GM12878 (cell line): ENCODE data around the gene GCNT1. TPM values are rescaled to one million over a fixed set of nuclear protein-coding genes. Genes with fewer than 3 reads are reported as not detected.
A peak's percentile ranks its signal among the peaks of the same experiment; 100 is the strongest.

Experiments used
- ATAC-seq: fragments of 200-7000 bp; cut with Tn5 transposase; 3 replicates; pipeline ENCODE4 v1.9.1; 2020; ENCODE audit warnings: mild to moderate bottlenecking, moderate library complexity
- BruUV-seq: library from RNA; stranded (reverse); fragments of 400-500 nt; replicated peaks from 2 replicates; lab custom pipeline; 2021; lab: Mats Ljungman, UMichigan
- CTCF ChIA-PET: fragments of 300-600 bp; sonication (Branson Sonifier 250); formaldehyde crosslinking; extraction: SDS; loops from one replicate; lab custom pipeline; 2021; ENCODE audit warnings: inconsistent platforms; lab: Yijun Ruan, JAX
- POLR2A ChIA-PET: fragments of 350-600 bp; formaldehyde crosslinking; extraction: SDS; loops from one replicate; lab custom pipeline; 2021; ENCODE audit warnings: inconsistent platforms; lab: Charles Lee
- RAD21 ChIA-PET: fragments of 300-600 bp; sonication (Branson Sonifier 250); formaldehyde crosslinking; loops from one replicate; lab custom pipeline; 2023; ENCODE audit warnings: antibody characterized with exemption; ENCODE audit not compliant: unreplicated experiment; lab: Charles Lee
- SMC1A ChIA-PET: fragments of 300-600 bp; sonication (Branson Sonifier 250); formaldehyde crosslinking; loops from one replicate; lab custom pipeline; 2023; ENCODE audit not compliant: unreplicated experiment, uncharacterized antibody; lab: Charles Lee
- DNase-seq: peaks from one replicate; pipeline ENCODE4 v3.0.0-alpha.2; 2011; ENCODE audit warnings: low read depth, low spot score
- FAIRE-seq: peaks from 3 replicates; lab custom pipeline; 2011; peaks lifted over from hg19 to GRCh38; lab: Jason Lieb, UNC
- H2AFZ ChIP-seq: 2 replicates; pipeline ENCODE4 v1.6.0; 2011; ENCODE audit warnings: low read depth, low read length, control low read depth; ENCODE audit not compliant: control insufficient read depth
- H3K27ac ChIP-seq: 2 replicates; pipeline ENCODE4 v1.5.1; 2011; ENCODE audit warnings: control low read depth; ENCODE audit not compliant: control insufficient read depth, insufficient read depth
- H3K27me3 ChIP-seq, 2 experiments: replicated peaks in 1 of 2; 2 replicates each; pipeline versions ENCODE4 v1.6.0 to v1.6.1; 2011; ENCODE audit warnings: low read length in 1 of 2; ENCODE audit not compliant: control insufficient read depth in 2 of 2, insufficient read depth in 2 of 2
- H3K36me3 ChIP-seq, 2 experiments: 2 replicates each; pipeline ENCODE4 v1.5.1; 2011; ENCODE audit warnings: low read length in 1 of 2; ENCODE audit not compliant: control insufficient read depth in 2 of 2, insufficient read depth in 2 of 2
- H3K4me1 ChIP-seq: 2 replicates; pipeline ENCODE4 v1.6.1; 2011; ENCODE audit warnings: mild to moderate bottlenecking, low read length, moderate library complexity, mixed read lengths; ENCODE audit not compliant: control insufficient read depth, insufficient read depth
- H3K4me2 ChIP-seq: 2 replicates; pipeline ENCODE4 v1.6.0; 2011; ENCODE audit warnings: control low read depth; ENCODE audit not compliant: control insufficient read depth, insufficient read depth
- H3K4me3 ChIP-seq: fragments of 200-600 bp; sonication (generic); 2 replicates; pipeline ENCODE4 v1.5.1; 2016
- H3K79me2 ChIP-seq: 2 replicates; pipeline ENCODE4 v1.6.0; 2011; ENCODE audit warnings: low read length; ENCODE audit not compliant: control insufficient read depth, insufficient read depth
- H3K9ac ChIP-seq: 2 replicates; pipeline ENCODE4 v1.8.0; 2011; ENCODE audit warnings: low read length, control low read depth, mixed read lengths; ENCODE audit not compliant: control insufficient read depth, insufficient read depth
- H3K9me3 ChIP-seq: replicated peaks from 3 replicates; pipeline ENCODE4 v1.5.1; 2011; ENCODE audit warnings: mild to moderate bottlenecking, low read length; ENCODE audit not compliant: control insufficient read depth, insufficient read depth
- H4K20me1 ChIP-seq: 2 replicates; pipeline ENCODE4 v1.6.0; 2011; ENCODE audit not compliant: control insufficient read depth, insufficient read depth
- ATF7 ChIP-seq: fragments of 450-650 bp; IDR thresholded peaks from 2 replicates; pipeline ENCODE4 v1.6.1; 2016; ENCODE audit warnings: low read depth, mild to moderate bottlenecking
- HSF1 ChIP-seq: fragments of 150-350 bp; IDR thresholded peaks from 2 replicates; pipeline ENCODE4 v1.6.1; 2014; ENCODE audit warnings: mild to moderate bottlenecking, low read depth, low read length
- IRF4 ChIP-seq: IDR thresholded peaks from 2 replicates; pipeline ENCODE4 v1.6.1; 2011; ENCODE audit warnings: low read depth, low read length
- MEF2A ChIP-seq: IDR thresholded peaks from 2 replicates; pipeline ENCODE4 v1.6.1; 2011; ENCODE audit warnings: low read depth, mild to moderate bottlenecking, low read length, moderate library complexity; ENCODE audit not compliant: insufficient read depth
- MYC ChIP-seq: IDR thresholded peaks from 2 replicates; pipeline ENCODE4 v1.6.1; 2011; ENCODE audit warnings: mild to moderate bottlenecking, low read length, moderate library complexity, inconsistent platforms; ENCODE audit not compliant: insufficient read depth, insufficient replicate concordance, insufficient read length, severe bottlenecking
- RELB ChIP-seq: fragments of 450-650 bp; IDR thresholded peaks from 2 replicates; pipeline ENCODE4 v1.6.1; 2017; ENCODE audit warnings: low read depth, mild to moderate bottlenecking, moderate library complexity
- RUNX3 ChIP-seq: IDR thresholded peaks from 2 replicates; pipeline ENCODE4 v1.6.1; 2012; ENCODE audit warnings: low read length, inconsistent platforms
- SP1 ChIP-seq: IDR thresholded peaks from one replicate; pipeline ENCODE4 v1.6.1; 2011; ENCODE audit warnings: low read depth, low read length
- TCF7 ChIP-seq: IDR thresholded peaks from 2 replicates; pipeline ENCODE4 v1.6.1; 2014; ENCODE audit warnings: antibody characterized with exemption, borderline replicate concordance
- ZNF592 ChIP-seq: fragments of 450-650 bp; IDR thresholded peaks from 2 replicates; pipeline ENCODE4 v1.6.1; 2017; ENCODE audit warnings: mild to moderate bottlenecking, moderate library complexity
- WGBS: methylation state at CpG from one replicate; pipeline ENCODE4 v1.1.6; 2016; ENCODE audit warnings: low lambda C conversion rate; ENCODE audit not compliant: insufficient replicate concordance, insufficient coverage; ENCODE audit errors: missing lambda C conversion rate; 5-methylcytosine and 5-hydroxymethylcytosine counted together
- in situ Hi-C: fragments of 300-500 bp; cut with MboI; formaldehyde crosslinking; loops from 9 replicates; pipeline ENCODE4 v1.14.3; 2018; ENCODE audit warnings: mixed read lengths
- intact Hi-C: fragments of 100-400 bp; cut with micrococcal nuclease; formaldehyde crosslinking; loops from one replicate; pipeline ENCODE4 v1.14.2; 2022; ENCODE audit not compliant: unreplicated experiment
- polyA plus RNA-seq, 11 experiments: library from polyadenylated mRNA; depleted of rRNA in 4 of 11; unstranded in 6 of 11; stranded (reverse) in 5 of 11; fragments of >200 nt; fragmentation: Nextera tagmentation in 4 of 11; fragmentation: Illumina TruSeq in 1 of 11; extraction: Ambion mirVana in 4 of 11; extraction: Trizol in 1 of 11; gene quantifications; 1 replicate in 1 of 11; 2 replicates in 10 of 11; pipeline versions ENCODE4 v1.2.1 to v1.2.3, GENCODE V29; 2011 to 2016; ENCODE audit warnings: inconsistent platforms in 2 of 11, missing spikeins in 2 of 11, low read depth in 1 of 11
- total RNA-seq, 4 experiments: library from RNA; depleted of rRNA in 3 of 4; stranded (reverse); fragments of >200 nt in 3 of 4; fragmentation: Illumina TruSeq in 1 of 4; extraction: Trizol in 1 of 4; gene quantifications; 2 replicates each; pipeline versions ENCODE4 v1.2.1 to v1.2.3, GENCODE V29; 2013 to 2021

The GCNT1 gene
- total and polyA plus RNA-seq, 10 of the 15 experiments (the other 5 are each of a cell fraction or from before 2014, with no cell fraction given), result 2.8 to 17.8 (median 7.1) TPM

- no peak for TF ChIP-seq ZNF592
- no peak for TF ChIP-seq SP1
- no peak for TF ChIP-seq MYC
- TF ChIP-seq MEF2A, result no peak
- TF ChIP-seq HSF1, result no peak
- TF ChIP-seq RUNX3, result peak; percentile 91
- TF ChIP-seq, all 136 proteins: peak for 3
These were observed 4.2 kb downstream of the GCNT1 start (continued) for GRCh38 chr9:76463211-76463610.

- ChIA-PET CTCF (no interaction called here), RAD21 (no interaction called here), SMC1A (interaction anchor here (0.6 kb wide), 1 partner anchor 63 kb away, joined by 3 read pairs; no protein-coding TSS in a partner anchor), POLR2A (no interaction called here)
- in situ Hi-C loops (no loop called here), intact Hi-C loops (no loop called here)
- Histone ChIP-seq H3K27ac (no peak overlapping the region), H2AFZ (no peak overlapping the region), H3K79me2 (peaks cover 13% of the 10 kb centered on the region), H3K36me3 (no peaks in the 10 kb centered on the region), H3K4me1 (peaks cover 33% of the 10 kb centered on the region), H3K9me3 (no peaks in the 10 kb centered on the region), H3K4me2 (no peak overlapping the region), H3K27me3 (no peaks in the 10 kb centered on the region), H3K9ac (no peak overlapping the region), H3K4me3 (no peak overlapping the region), H4K20me1 (no peaks in the 10 kb centered on the region)
- no TSS peak for BruUV-seq
- no peak for DNase-seq
- no peak for ATAC-seq
- TF ChIP-seq IRF4 (no peak), ATF7 (no peak), TCF7 (no peak), RELB (no peak)
- no peak for FAIRE-seq
- 100% methylated on average over 1 of the region's 1 CpG for WGBS
These were observed 5.7 kb downstream of the GCNT1 start for GRCh38 chr9:76464706-76465105.
